Neural progenitor cell (in vitro differentiated cells): ENCODE measurements around the gene ADARB2.

Experiments used
- EZH2 ChIP-seq: fragments of 200-600 bp; sonication (generic); IDR thresholded peaks from 2 replicates; pipeline ENCODE4 v1.6.1; 2017; ENCODE audit warnings: antibody characterized with exemption, mild to moderate bottlenecking, moderate library complexity
- TF ChIP-seq, protein P1 (sequence below): fragments of 200-600 bp; sonication (generic); IDR thresholded peaks from 2 replicates; pipeline ENCODE4 v1.5.1; 2017; ENCODE audit warnings: antibody characterized with exemption, mild to moderate bottlenecking

DNA sequence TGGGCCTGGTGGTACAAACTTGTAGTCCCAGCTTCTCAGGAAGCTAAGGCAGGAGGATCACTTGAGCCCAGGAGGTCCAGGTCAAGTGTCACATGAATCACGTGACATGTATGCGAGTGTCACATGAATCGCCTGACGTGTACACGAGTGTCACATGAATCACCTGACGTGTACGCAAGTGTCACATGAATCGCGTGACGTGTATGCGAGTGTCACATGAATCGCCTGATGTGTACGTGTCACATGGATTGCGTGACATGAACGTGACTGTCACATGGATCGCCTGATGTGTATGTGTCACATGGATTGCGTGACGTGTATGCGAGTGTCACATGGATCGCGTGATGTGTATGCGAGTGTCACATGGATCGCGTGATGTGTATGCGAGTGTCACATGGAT lies 9.5 kb upstream of the ADARB2 start:
- TF ChIP-seq, protein P1, sequence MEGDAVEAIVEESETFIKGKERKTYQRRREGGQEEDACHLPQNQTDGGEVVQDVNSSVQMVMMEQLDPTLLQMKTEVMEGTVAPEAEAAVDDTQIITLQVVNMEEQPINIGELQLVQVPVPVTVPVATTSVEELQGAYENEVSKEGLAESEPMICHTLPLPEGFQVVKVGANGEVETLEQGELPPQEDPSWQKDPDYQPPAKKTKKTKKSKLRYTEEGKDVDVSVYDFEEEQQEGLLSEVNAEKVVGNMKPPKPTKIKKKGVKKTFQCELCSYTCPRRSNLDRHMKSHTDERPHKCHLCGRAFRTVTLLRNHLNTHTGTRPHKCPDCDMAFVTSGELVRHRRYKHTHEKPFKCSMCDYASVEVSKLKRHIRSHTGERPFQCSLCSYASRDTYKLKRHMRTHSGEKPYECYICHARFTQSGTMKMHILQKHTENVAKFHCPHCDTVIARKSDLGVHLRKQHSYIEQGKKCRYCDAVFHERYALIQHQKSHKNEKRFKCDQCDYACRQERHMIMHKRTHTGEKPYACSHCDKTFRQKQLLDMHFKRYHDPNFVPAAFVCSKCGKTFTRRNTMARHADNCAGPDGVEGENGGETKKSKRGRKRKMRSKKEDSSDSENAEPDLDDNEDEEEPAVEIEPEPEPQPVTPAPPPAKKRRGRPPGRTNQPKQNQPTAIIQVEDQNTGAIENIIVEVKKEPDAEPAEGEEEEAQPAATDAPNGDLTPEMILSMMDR: no peak
- no peak for TF ChIP-seq EZH2
